WERI-Rb-1 (cell line): ENCODE results near the gene LDAH.

Experiments used
- DNase-seq: peaks from one replicate; pipeline ENCODE4 v3.0.0-alpha.2; 2020
- H3K27ac ChIP-seq: fragments of 250-450 bp; sonication (Bioruptor Pico); 2 replicates; pipeline ENCODE4 v1.5.1; 2020; ENCODE audit warnings: mild to moderate bottlenecking, moderate library complexity
- H3K27me3 ChIP-seq: fragments of 250-450 bp; sonication (Bioruptor Pico); 2 replicates; pipeline ENCODE4 v1.5.1; 2021; ENCODE audit warnings: mild to moderate bottlenecking, low read depth, moderate library complexity; ENCODE audit not compliant: insufficient read depth, severe bottlenecking
- H3K36me3 ChIP-seq: fragments of 250-450 bp; sonication (Bioruptor Pico); 2 replicates; pipeline ENCODE4 v1.5.1; 2020; ENCODE audit warnings: mild to moderate bottlenecking, moderate library complexity
- H3K4me3 ChIP-seq: 2 replicates; pipeline ENCODE4 v1.5.1; 2011; ENCODE audit warnings: low read depth, mild to moderate bottlenecking, control low read depth, low read length
- H3K9me3 ChIP-seq: fragments of 250-450 bp; sonication (Bioruptor Pico); 2 replicates; pipeline ENCODE4 v1.5.1; 2021; ENCODE audit warnings: mild to moderate bottlenecking, moderate library complexity; ENCODE audit not compliant: severe bottlenecking
- TF ChIP-seq, protein P1 (sequence below): IDR thresholded peaks from 2 replicates; pipeline ENCODE4 v1.5.1; 2011; ENCODE audit warnings: low read depth, mild to moderate bottlenecking, control low read depth, inconsistent platforms, low read length

LDAH gene

DNA sequence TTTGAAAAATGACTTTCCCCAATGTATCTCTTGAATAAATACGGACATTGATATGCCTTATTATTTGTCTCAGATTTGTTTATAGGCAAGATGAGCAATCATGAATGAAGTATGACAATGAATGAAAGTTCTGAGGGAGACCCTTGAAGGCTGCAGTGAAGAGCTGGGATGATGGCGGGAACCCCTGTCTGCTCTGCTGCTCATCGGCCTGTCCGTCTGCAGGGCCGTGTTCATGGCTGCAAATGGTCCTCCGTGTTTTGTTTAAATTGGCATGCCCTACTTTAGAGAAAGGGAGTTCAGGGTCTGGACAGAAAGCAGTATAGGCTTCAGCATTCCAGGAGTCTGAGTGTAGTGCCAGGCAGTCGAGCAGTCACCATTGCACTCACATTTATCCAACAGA lies 170.8 kb downstream of the LDAH start:
- TF ChIP-seq, protein P1, sequence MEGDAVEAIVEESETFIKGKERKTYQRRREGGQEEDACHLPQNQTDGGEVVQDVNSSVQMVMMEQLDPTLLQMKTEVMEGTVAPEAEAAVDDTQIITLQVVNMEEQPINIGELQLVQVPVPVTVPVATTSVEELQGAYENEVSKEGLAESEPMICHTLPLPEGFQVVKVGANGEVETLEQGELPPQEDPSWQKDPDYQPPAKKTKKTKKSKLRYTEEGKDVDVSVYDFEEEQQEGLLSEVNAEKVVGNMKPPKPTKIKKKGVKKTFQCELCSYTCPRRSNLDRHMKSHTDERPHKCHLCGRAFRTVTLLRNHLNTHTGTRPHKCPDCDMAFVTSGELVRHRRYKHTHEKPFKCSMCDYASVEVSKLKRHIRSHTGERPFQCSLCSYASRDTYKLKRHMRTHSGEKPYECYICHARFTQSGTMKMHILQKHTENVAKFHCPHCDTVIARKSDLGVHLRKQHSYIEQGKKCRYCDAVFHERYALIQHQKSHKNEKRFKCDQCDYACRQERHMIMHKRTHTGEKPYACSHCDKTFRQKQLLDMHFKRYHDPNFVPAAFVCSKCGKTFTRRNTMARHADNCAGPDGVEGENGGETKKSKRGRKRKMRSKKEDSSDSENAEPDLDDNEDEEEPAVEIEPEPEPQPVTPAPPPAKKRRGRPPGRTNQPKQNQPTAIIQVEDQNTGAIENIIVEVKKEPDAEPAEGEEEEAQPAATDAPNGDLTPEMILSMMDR = no peak
- H3K27ac ChIP-seq = no peak overlapping the region
- no peak overlapping the region for H3K4me3 ChIP-seq
- no peak for DNase-seq
- no peaks in the 10 kb centered on the region for H3K9me3 ChIP-seq
- peaks cover 20% of the 10 kb centered on the region for H3K27me3 ChIP-seq
- no peaks in the 10 kb centered on the region for H3K36me3 ChIP-seq

DNA sequence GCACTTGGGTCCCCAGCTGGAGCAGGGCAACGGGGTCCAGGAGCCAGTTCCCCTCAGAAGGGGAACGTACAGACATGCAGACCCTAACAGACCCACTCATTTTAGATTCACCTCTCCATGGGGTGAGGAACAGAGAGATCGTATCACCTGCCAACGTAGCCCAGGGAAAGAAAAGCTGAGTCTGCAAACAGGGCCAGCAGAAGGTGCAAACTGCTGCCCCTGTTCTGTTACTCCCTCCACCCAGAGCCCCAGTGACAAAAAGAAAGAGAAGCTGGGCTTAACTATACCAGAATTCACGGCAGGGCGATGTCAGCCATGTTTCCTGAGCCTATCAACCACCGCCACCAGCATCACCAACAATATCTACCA lies 171.2 kb downstream of the LDAH start:
- peak overlapping the region; percentile 77 for H3K4me3 ChIP-seq
- peak overlapping the region; percentile 67; the same call in 1 of the 2 replicates for H3K27ac ChIP-seq
- TF ChIP-seq, protein P1 = no peak
- no peak for DNase-seq
- H3K36me3 ChIP-seq = no peaks in the 10 kb centered on the region
- peaks cover 17% of the 10 kb centered on the region for H3K27me3 ChIP-seq
- no peaks in the 10 kb centered on the region for H3K9me3 ChIP-seq

DNA sequence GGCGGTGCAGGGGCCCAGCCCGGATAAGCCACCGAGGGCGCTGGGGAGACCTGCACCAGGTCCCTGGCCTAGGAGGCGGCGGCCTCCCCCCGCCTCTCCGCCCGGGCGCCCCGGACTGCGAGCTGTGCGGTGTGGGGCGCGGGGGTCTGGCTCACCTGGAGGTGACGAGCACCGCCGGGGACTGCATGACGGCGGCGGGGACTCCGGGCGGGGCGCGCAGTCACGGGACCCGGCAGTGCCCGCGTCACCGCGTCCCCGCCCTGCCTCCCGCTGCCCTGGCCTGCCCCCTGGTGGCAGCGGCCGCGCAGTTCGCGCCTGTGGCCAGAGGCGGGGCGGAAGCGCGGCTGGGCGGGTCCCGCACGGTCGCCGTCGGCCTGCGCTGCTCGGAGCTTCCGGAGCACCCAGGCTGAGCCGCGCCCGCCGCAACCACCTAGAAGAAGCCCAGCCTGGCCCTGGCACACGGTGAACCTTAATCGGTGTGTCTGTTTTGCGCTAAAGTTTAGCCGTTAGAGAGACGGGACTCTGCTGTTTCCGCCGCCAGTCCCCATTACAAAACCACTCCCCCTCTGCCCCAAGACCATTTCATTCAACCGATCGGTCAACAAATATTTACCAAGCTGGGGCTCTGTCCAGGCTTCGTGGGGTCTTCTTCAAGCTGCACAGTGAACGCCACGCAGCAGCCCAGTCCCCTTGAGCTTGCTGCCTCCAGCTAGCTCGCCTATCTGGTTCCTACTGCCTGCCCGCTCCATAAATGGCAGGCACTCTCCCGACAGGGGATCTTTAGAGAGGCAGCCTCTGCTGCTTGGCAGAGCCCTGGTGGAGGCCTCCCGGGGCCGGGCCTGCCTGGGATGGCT lies 171.8 kb downstream of the LDAH start, which contains the start of gene HS1BP3:
Gene HS1BP3, minus strand, starts transcription at position 222 of the 854 bp plus-strand sequence. Its CDS starts 35 bp downstream, at position 187.
- Histone ChIP-seq H3K36me3 (no peaks in the 10 kb centered on the region), H3K4me3 (peak within 1 kb of the TSS; percentile 77), H3K9me3 (no peaks in the 10 kb centered on the region), H3K27me3 (peaks cover 11% of the 10 kb centered on the region), H3K27ac (peak within 1 kb of the TSS; percentile 67)
- TF ChIP-seq, protein P1 = peak; percentile 92
- peak; percentile 83 for DNase-seq

DNA sequence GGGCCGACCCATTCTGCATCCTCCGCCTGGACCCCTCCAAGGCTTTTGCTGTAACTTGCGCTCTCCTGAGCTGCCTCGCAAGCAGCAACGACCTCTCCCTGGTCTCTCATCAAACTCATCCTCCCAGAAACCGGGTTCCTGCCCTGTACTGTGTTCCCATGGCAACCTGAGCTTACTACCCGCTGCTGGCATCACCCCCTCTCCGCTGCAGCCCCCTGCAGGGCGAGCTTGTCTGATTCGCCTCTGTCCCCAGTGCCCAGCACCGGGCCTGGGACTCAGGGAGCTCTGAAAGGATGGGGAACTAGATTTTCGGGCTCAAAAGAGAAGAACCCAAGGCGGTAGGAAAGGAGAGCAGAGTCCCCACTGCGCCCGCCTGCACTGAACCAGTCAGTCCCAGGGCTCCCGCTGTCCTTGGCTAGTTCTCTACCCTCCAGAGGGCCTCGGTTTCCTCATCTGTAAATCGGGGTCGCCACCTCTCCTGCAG lies 172.5 kb downstream of the LDAH start:
- Histone ChIP-seq H3K27ac (peak overlapping the region; percentile 67), H3K9me3 (no peaks in the 10 kb centered on the region), H3K27me3 (peaks cover 5% of the 10 kb centered on the region), H3K4me3 (peak overlapping the region; percentile 77), H3K36me3 (no peaks in the 10 kb centered on the region)
- DNase-seq = no peak
- TF ChIP-seq, protein P1 = no peak

DNA sequence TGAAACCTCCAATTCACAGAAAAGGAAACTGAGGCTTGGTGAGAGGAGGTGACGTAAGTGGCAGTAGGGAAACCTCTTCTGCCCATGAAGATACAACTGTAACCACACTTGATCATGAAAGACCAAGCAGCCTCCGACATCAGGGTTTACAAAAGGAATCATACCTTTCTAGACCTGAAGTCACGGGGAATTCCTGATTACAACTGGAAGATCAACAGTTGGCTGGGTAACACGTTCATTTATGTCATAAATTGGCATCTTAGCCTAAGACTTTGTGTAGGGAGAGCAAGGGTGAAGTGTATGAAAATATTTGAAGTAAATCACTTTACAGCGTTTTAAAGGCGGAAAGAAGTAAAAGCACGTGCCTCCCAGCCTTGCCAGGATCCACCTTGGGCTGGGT lies 172.9 kb downstream of the LDAH start:
- Histone ChIP-seq H3K36me3 (no peaks in the 10 kb centered on the region), H3K9me3 (no peaks in the 10 kb centered on the region), H3K4me3 (no peak overlapping the region), H3K27ac (no peak overlapping the region), H3K27me3 (no peaks in the 10 kb centered on the region)
- no peak for DNase-seq
- TF ChIP-seq, protein P1 = no peak
